Adrenal gland (tissue), 5 donors: ENCODE results near the gene VASP.

Experiments used
- POLR2A ChIP-seq, 2 donors: fragments of 450-650 bp; IDR thresholded peaks; one replicate each; pipeline ENCODE4 v1.6.1; 2017; ENCODE audit warnings: antibody characterized with exemption in 2 of 2, mild to moderate bottlenecking in 2 of 2, moderate library complexity in 1 of 2
- TF ChIP-seq, protein P1 (sequence below), 6 experiments: fragments of 450-650 bp in 4 of 6; fragments of 200-600 bp in 2 of 6; sonication (generic) in 1 of 6; IDR thresholded peaks; 1 replicate in 5 of 6; 2 replicates in 1 of 6; pipeline versions ENCODE4 v1.5.1 to v1.8.0; 2016 to 2021; ENCODE audit warnings: antibody characterized with exemption in 6 of 6, mild to moderate bottlenecking in 2 of 6, moderate library complexity in 1 of 6
- donor health status: DM: no; HTN: no; CAD: no.

DNA sequence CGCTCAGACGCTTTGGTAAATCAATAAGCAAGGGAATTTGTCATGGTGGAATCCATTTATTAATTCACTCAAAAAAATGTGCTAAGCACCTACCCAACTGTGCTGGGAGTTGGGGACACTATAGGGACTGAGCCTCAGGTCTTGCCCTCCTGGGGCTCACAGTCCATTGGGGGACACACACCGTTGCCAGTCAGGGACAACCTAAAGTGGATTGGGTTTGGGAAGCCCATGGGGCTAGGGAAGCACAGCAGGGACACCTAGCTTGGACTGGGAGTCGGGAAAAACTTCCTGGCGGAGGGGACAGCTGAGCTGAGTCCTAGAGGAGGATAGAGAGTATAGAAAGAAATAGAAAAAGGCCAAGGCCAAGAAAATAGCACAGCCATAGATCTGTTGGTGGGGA, 31.0 kb upstream of the VASP start:
- TF ChIP-seq, protein P1, sequence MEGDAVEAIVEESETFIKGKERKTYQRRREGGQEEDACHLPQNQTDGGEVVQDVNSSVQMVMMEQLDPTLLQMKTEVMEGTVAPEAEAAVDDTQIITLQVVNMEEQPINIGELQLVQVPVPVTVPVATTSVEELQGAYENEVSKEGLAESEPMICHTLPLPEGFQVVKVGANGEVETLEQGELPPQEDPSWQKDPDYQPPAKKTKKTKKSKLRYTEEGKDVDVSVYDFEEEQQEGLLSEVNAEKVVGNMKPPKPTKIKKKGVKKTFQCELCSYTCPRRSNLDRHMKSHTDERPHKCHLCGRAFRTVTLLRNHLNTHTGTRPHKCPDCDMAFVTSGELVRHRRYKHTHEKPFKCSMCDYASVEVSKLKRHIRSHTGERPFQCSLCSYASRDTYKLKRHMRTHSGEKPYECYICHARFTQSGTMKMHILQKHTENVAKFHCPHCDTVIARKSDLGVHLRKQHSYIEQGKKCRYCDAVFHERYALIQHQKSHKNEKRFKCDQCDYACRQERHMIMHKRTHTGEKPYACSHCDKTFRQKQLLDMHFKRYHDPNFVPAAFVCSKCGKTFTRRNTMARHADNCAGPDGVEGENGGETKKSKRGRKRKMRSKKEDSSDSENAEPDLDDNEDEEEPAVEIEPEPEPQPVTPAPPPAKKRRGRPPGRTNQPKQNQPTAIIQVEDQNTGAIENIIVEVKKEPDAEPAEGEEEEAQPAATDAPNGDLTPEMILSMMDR (IDR thresholded peaks at IDR 0.05) = no peak
- no peak for TF ChIP-seq POLR2A (IDR thresholded peaks at IDR 0.05)
